ENCODE measurements around the gene EDARADD. TPM values are rescaled to one million over a fixed set of nuclear protein-coding genes. Genes with fewer than 3 reads are reported as not detected.

The EDARADD gene
- total and polyA plus RNA-seq, 3 experiments from 2014 or later = 16.2 to 24.6 (median 23.3) TPM

DNA sequence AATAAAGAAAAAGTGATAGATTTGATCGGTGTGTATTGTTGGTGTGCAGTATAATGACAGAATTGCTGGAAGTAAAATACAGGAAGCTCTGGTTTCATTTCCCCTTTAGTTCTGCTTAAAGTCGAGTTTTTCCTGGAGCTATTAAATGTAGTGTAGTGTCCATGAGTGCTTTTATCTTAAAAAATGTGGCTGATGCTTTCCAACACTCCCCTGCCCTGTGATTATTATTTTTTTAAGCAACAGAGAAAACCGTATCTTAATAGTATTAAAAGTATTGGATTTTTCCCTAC is 130.8 kb downstream of the EDARADD start:
- Mint-ChIP-seq H3K27ac (peak overlapping the region; percentile 94 to 100 (median 98)), H3K9me3 (no peaks in the 10 kb centered on the region), H3K27me3 (peaks cover 0 to 2% of the 10 kb centered on the region in 2 donors), H3K4me3 (peak overlapping the region; percentile 98 to 100 (median 99)), H3K4me1 (peaks cover 35 to 55% (median 44%) of the 10 kb centered on the region in 3 donors), H3K36me3 (peaks cover 8 to 41% (median 14%) of the 10 kb centered on the region in 3 donors)
- Histone ChIP-seq H3K36me3 (ENCODE audit: insufficient read depth, low read length) (peaks cover 15% of the 10 kb centered on the region), H3K27ac (ENCODE audit: low read depth, low read length) (peak overlapping the region; percentile 95), H3K9me3 (ENCODE audit: low read length) (no peaks in the 10 kb centered on the region), H3K4me3 (ENCODE audit: low read length) (peak overlapping the region; percentile 94), H3K27me3 (ENCODE audit: insufficient read depth, low read length, poor library complexity, severe bottlenecking) (no peaks in the 10 kb centered on the region), H3K4me1 (ENCODE audit: insufficient read depth, low read length) (peaks cover 10% of the 10 kb centered on the region)
- DNase-seq = no peak
- ChIA-PET CTCF (no interaction called here), POLR2A (interaction anchor here (0.6 kb wide), 1 partner anchor 10 kb away, joined by 3 read pairs; no protein-coding TSS in a partner anchor)

DNA sequence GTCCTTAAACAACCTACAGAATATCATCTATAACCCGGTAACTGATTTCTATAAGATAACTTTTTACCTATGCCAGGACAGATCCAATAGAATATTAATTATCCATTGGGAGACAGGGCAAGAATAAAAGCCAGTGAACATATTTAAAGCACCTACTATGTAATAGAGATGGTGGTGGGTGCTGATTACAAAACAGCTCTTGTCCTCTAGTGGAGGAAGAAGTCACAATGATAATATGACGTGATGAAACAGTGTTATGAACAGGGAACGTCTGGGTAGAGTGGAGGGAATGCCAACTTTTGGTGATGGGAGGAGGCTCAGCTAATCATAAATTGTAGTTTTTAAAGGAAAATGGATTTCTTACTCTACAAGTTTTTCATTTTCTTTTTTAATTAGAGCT is 132.0 kb downstream of the EDARADD start:
- Histone ChIP-seq H3K27ac (ENCODE audit: low read depth, low read length) (no peak overlapping the region), H3K4me1 (ENCODE audit: insufficient read depth, low read length) (peaks cover 16% of the 10 kb centered on the region), H3K36me3 (ENCODE audit: insufficient read depth, low read length) (peaks cover 26% of the 10 kb centered on the region), H3K27me3 (ENCODE audit: insufficient read depth, low read length, poor library complexity, severe bottlenecking) (no peaks in the 10 kb centered on the region), H3K4me3 (ENCODE audit: low read length) (no peak overlapping the region), H3K9me3 (ENCODE audit: low read length) (no peaks in the 10 kb centered on the region)
- Mint-ChIP-seq H3K36me3 (peaks cover 8 to 53% (median 17%) of the 10 kb centered on the region in 3 donors), H3K4me3 (peak overlapping the region in 3 of 7 donors; percentile 37 to 74 (median 45)), H3K27me3 (peaks cover 0 to 2% of the 10 kb centered on the region in 2 donors), H3K9me3 (no peaks in the 10 kb centered on the region), H3K4me1 (peaks cover 44 to 63% (median 55%) of the 10 kb centered on the region in 3 donors), H3K27ac (peak overlapping the region in 6 of 8 donors; percentile 5 to 78 (median 50))
- CTCF ChIA-PET = no interaction called here
- DNase-seq = no peak
- POLR2A ChIA-PET = interaction anchor here (1.2 kb wide), 1 partner anchor 9 kb away, joined by 3 read pairs; no protein-coding TSS in a partner anchor

DNA sequence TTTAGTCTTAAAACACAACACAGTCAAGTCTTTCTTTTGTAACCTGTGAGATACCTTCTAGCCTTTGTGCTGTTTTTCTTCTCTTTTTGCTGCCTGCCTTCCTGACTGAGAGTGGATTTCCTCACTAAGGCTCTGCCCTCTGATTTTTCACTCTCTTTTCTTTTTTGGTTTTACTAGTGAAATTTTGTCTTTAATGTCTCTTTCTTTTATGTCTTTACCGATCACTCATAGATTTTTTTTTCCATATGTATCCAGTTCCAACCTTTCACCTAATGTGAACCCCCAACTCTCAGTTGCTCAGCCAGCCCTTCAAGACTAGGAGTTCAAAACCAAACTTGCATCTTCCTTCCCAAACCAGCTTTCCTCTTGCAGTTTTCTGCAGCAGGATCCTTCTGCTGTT is 136.2 kb downstream of the EDARADD start:
- H3K4me1 Mint-ChIP-seq = peaks cover 47 to 66% (median 66%) of the 10 kb centered on the region in 3 donors
- H3K4me3 Mint-ChIP-seq = no peak overlapping the region
- POLR2A ChIA-PET = no interaction called here

DNA sequence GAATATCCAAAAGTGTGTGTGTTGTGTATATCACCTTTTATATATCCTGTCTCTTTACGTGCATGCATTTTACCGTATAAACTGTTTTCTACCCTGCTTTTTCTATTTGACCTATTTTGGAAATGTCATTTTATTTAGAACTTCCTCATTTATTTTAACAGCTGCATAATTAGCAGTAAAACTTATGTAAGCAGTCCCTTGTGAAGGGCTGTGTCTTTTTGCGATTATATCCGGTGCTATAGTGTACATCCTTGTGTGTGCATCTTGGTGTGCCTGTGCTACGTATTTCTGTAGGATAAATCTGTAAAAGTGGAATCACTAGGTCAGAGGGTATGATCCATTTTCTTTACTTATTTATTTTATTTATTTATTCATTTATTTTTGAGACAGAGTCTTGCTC is 136.9 kb downstream of the EDARADD start:
- H3K36me3 ChIP-seq (ENCODE audit: insufficient read depth, low read length) = peaks cover 30% of the 10 kb centered on the region
- Mint-ChIP-seq H3K27ac (no peak overlapping the region), H3K4me1 (peaks cover 50 to 71% (median 70%) of the 10 kb centered on the region in 3 donors), H3K9me3 (no peaks in the 10 kb centered on the region), H3K4me3 (peak overlapping the region in 1 of 7 donors; percentile 42), H3K36me3 (peaks cover 8 to 71% (median 27%) of the 10 kb centered on the region in 3 donors), H3K27me3 (no peaks in the 10 kb centered on the region)
- H3K4me1 ChIP-seq (ENCODE audit: insufficient read depth, low read length) = peaks cover 18% of the 10 kb centered on the region
- no peaks in the 10 kb centered on the region for H3K9me3 ChIP-seq (ENCODE audit: low read length)
- ChIA-PET POLR2A (no interaction called here), CTCF (no interaction called here)
- H3K4me3 ChIP-seq (ENCODE audit: low read length) = no peak overlapping the region
- H3K27me3 ChIP-seq (ENCODE audit: insufficient read depth, low read length, poor library complexity, severe bottlenecking) = no peaks in the 10 kb centered on the region
- no peak for DNase-seq
- H3K27ac ChIP-seq (ENCODE audit: low read depth, low read length) = no peak overlapping the region

More for the DNA sequence above, 136.2 kb downstream of the EDARADD start:
- CTCF ChIA-PET = no interaction called here
- Histone ChIP-seq H3K4me1 (ENCODE audit: insufficient read depth, low read length) (peaks cover 19% of the 10 kb centered on the region), H3K27ac (ENCODE audit: low read depth, low read length) (no peak overlapping the region), H3K36me3 (ENCODE audit: insufficient read depth, low read length) (peaks cover 32% of the 10 kb centered on the region), H3K4me3 (ENCODE audit: low read length) (no peak overlapping the region), H3K9me3 (ENCODE audit: low read length) (no peaks in the 10 kb centered on the region), H3K27me3 (ENCODE audit: insufficient read depth, low read length, poor library complexity, severe bottlenecking) (no peaks in the 10 kb centered on the region)
- DNase-seq = no peak
- Mint-ChIP-seq H3K27ac (peak overlapping the region in 5 of 8 donors; percentile 30 to 79 (median 43)), H3K27me3 (no peaks in the 10 kb centered on the region), H3K9me3 (no peaks in the 10 kb centered on the region), H3K36me3 (peaks cover 8 to 67% (median 28%) of the 10 kb centered on the region in 3 donors)

DNA sequence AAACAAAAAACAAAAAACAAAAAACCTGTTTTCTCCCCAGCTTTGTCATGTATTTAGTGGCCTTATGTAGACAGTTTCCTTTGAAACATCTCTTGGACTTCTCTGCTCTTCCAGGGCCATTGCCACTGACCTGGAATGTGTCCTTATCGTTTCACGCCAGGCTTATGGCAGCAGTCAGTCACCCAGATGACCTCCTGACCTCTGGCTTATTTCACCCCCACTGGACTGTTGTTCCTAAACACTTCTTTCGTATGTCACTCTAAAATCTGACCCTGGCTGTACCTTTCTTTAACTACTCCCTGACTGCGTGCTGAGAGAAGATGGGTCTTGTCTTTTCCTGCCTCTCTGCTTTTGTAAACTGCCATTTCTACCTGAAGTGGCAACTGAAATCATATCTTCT is 138.8 kb downstream of the EDARADD start:
- Histone ChIP-seq H3K4me3 (ENCODE audit: low read length) (no peak overlapping the region), H3K27me3 (ENCODE audit: insufficient read depth, low read length, poor library complexity, severe bottlenecking) (no peaks in the 10 kb centered on the region), H3K4me1 (ENCODE audit: insufficient read depth, low read length) (peaks cover 15% of the 10 kb centered on the region), H3K27ac (ENCODE audit: low read depth, low read length) (no peak overlapping the region), H3K9me3 (ENCODE audit: low read length) (no peaks in the 10 kb centered on the region), H3K36me3 (ENCODE audit: insufficient read depth, low read length) (peaks cover 17% of the 10 kb centered on the region)
- peaks cover 43 to 66% (median 63%) of the 10 kb centered on the region in 3 donors for H3K4me1 Mint-ChIP-seq
- H3K4me3 Mint-ChIP-seq = peak overlapping the region in 3 of 7 donors; percentile 19 to 59 (median 30)
- no peaks in the 10 kb centered on the region for H3K27me3 Mint-ChIP-seq
- H3K27ac Mint-ChIP-seq = peak overlapping the region in 5 of 8 donors; percentile 2 to 76 (median 71)
- H3K36me3 Mint-ChIP-seq = peaks cover 0 to 68% (median 18%) of the 10 kb centered on the region in 3 donors
- ChIA-PET CTCF (no interaction called here), POLR2A (no interaction called here)
- H3K9me3 Mint-ChIP-seq = no peaks in the 10 kb centered on the region
- no peak for DNase-seq

DNA sequence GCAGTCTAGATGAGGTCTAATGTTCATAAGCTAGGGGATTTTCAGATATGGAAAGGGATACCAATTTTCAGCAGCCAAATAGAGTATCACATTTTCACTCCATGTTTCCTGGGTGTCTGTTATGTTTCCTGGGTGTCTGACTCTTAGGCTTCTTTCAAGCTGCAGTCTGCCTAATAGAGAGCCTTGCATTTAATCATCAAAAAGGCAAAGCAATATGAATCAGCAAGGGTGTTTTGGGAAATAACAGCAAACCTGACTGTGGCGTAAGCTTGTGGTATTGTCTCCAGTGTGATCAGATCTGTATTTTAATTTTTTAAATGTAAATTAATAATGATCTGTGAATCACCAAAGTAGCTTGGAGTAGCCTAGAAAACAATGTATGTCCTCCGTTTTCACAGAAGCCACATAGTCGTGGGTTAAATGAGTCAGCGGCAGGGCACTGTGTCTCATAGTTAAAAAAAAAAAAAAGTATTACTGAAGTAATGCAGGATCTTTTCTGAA is 140.1 kb downstream of the EDARADD start:
- Mint-ChIP-seq H3K4me3 (peak overlapping the region in 6 of 7 donors; percentile 14 to 50 (median 28)), H3K27me3 (no peaks in the 10 kb centered on the region), H3K9me3 (no peaks in the 10 kb centered on the region), H3K4me1 (peaks cover 38 to 60% (median 57%) of the 10 kb centered on the region in 3 donors), H3K27ac (peak overlapping the region; percentile 56 to 88 (median 82)), H3K36me3 (peaks cover 0 to 74% (median 18%) of the 10 kb centered on the region in 3 donors)
- ChIA-PET CTCF (interaction anchor here (1.1 kb wide), 1 partner anchor 33 kb away, joined by 3 read pairs; no protein-coding TSS in a partner anchor), POLR2A (interaction anchor here (1.1 kb wide), 1 partner anchor 9 kb away, joined by 3 read pairs; no protein-coding TSS in a partner anchor)
- Histone ChIP-seq H3K4me1 (ENCODE audit: insufficient read depth, low read length) (peaks cover 15% of the 10 kb centered on the region), H3K36me3 (ENCODE audit: insufficient read depth, low read length) (peaks cover 29% of the 10 kb centered on the region), H3K4me3 (ENCODE audit: low read length) (no peak overlapping the region), H3K27me3 (ENCODE audit: insufficient read depth, low read length, poor library complexity, severe bottlenecking) (no peaks in the 10 kb centered on the region), H3K27ac (ENCODE audit: low read depth, low read length) (no peak overlapping the region), H3K9me3 (ENCODE audit: low read length) (no peaks in the 10 kb centered on the region)
- DNase-seq = peak in 1 of 5 donors; percentile 55

Other genes with a start within 250 kb of the EDARADD start
- 1 to 10 TPM; 3.6 to 4.8 TPM for gene ERO1B, start 112.3 kb upstream of the EDARADD start, total RNA-seq
- 2.9 TPM for gene ERO1B, start 112.3 kb upstream of the EDARADD start, polyA plus RNA-seq
- 10 to 100 TPM; 47.3 to 48.9 TPM for gene LGALS8, start 129.7 kb downstream of the EDARADD start, total RNA-seq
- 54.4 TPM for gene LGALS8, start 129.7 kb downstream of the EDARADD start, polyA plus RNA-seq
- 100 to 1,000 TPM; 101 to 106 TPM for gene HEATR1, start 210.2 kb downstream of the EDARADD start, total RNA-seq
- gene HEATR1, start 210.2 kb downstream of the EDARADD start, polyA plus RNA-seq = 14.2 TPM